Raji (cell line): ENCODE results near the gene BEX2.

ENCODE experiments used
- POLR2A ChIP-seq: IDR thresholded peaks from 2 replicates; pipeline ENCODE4 v1.6.1; 2011; ENCODE audit warnings: low read depth, low read length, control low read depth; ENCODE audit not compliant: insufficient read depth

The BEX2 gene

GRCh38 chrX:103310555-103311398 lies at the start of gene BEX2:
Gene BEX2, minus strand, starts transcription at chrX:103310990. Its CDS starts 1,014 bp downstream, at chrX:103309976.
- no peak for TF ChIP-seq POLR2A

- TF ChIP-seq POLR2A = no peak
Observed at GRCh38 chrX:103360092-103360491, 49.3 kb upstream of the BEX2 start.

GRCh38 chrX:103357871-103358270 lies 47.1 kb upstream of the BEX2 start:
- TF ChIP-seq POLR2A = no peak

GRCh38 chrX:103356858-103357257 lies 46.1 kb upstream of the BEX2 start:
- no peak for TF ChIP-seq POLR2A

GRCh38 chrX:103356130-103356798 lies 45.5 kb upstream of the BEX2 start, which contains the start of gene TCEAL9:
Gene TCEAL9, plus strand, starts transcription at chrX:103356506. Its CDS starts 1,179 bp downstream, at chrX:103357685.
- no peak for TF ChIP-seq POLR2A

- no peak for TF ChIP-seq POLR2A
Observed at GRCh38 chrX:103347682-103348397, 37.0 kb upstream of the BEX2 start.

- TF ChIP-seq POLR2A = no peak
Observed at GRCh38 chrX:103344606-103345005, 33.8 kb upstream of the BEX2 start.

GRCh38 chrX:103343105-103343504 lies 32.3 kb upstream of the BEX2 start:
- TF ChIP-seq POLR2A = no peak

GRCh38 chrX:103338663-103339062 lies 27.9 kb upstream of the BEX2 start:
- no peak for TF ChIP-seq POLR2A

DNA sequence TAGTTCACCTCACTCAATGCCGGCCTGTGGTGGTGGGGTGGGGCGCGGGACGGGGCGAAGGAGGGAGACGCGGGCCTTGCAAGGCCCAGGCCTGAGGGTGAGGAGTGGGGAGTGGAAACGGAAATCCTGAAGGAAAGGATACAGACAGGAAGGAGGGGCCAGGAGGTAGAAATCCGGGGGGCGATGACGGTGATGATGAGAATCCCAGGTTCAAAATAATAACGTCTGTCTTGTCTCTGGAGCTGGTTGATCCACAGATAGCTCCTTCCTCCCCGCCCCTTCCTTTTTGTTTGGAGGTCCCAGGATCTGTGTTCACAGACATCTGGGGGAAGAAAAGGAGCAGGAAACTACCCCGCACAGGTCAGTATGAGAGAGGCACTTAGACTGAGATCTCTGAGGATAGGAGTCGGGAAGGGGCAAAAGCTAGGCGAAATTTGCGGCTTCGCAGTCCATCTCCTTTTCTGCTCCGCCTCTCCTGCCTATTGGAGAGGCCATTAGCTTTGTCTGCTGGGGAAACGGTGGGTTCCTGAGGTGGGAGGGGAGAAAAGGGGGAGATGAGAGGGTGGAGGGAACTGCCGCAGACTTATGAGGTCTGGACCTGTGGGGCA lies 20.0 kb upstream of the BEX2 start:
- no peak for TF ChIP-seq POLR2A

- no peak for TF ChIP-seq POLR2A
Observed at GRCh38 chrX:103329991-103330390, 19.2 kb upstream of the BEX2 start, which contains the start of gene TCEAL7. Gene TCEAL7, plus strand, starts transcription at chrX:103330239. Its CDS starts 1,165 bp downstream, at chrX:103331404.

GRCh38 chrX:103311399-103311780 lies 600 bp upstream of the BEX2 start:
- no peak for TF ChIP-seq POLR2A

GRCh38 chrX:103309860-103310554 lies 783 bp downstream of the BEX2 start:
- TF ChIP-seq POLR2A = no peak

DNA sequence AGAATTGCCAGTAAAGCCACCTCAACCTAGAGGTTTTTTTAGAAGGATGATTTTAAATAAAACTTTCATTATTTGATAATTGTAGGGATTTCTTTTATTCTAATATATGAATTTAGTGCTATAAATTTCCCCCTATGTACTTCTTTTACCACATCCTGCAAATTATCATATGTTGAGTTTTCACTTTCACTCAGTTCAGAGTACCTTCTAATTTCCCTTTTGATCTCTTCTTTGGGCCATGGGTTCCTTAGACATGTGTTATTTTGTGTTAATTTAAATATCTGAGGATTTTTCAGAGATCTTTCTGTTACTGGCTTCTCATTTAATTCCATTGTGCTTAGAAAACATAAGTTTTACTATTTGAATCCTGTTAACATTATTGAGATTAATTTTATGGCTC lies 6.1 kb downstream of the BEX2 start:
- no peak for TF ChIP-seq POLR2A
